Natural killer cell (primary cell): ENCODE results near the gene APPL2. TPM values are rescaled to one million over a fixed set of nuclear protein-coding genes. Genes with fewer than 3 reads are reported as not detected.

Experiments used
- ATAC-seq, 3 donors: fragments of 150-1000 bp in 2 of 3; fragments of 200-7000 bp in 1 of 3; cut with Tn5 transposase; 1 replicate in 1 of 3; 2 replicates in 2 of 3; pipeline ENCODE4 v1.10.0; 2021; ENCODE audit warnings: mild to moderate bottlenecking in 2 of 3, moderate library complexity in 2 of 3
- DNase-seq, 2 donors: peaks; one replicate each; pipeline versions ENCODE4 v3.0.0 to v3.0.0-alpha.2; 2013 to 2021; ENCODE audit warnings: mixed read lengths in 1 of 2
- H3K27ac ChIP-seq: one replicate; pipeline ENCODE4 v1.5.1; 2013; ENCODE audit warnings: mild to moderate bottlenecking, low read length
- H3K27me3 ChIP-seq: one replicate; pipeline ENCODE4 v1.6.1; 2013; ENCODE audit warnings: low read length; ENCODE audit not compliant: control insufficient read depth, insufficient read depth
- H3K36me3 ChIP-seq: one replicate; pipeline ENCODE4 v1.6.1; 2013; ENCODE audit warnings: low read length; ENCODE audit not compliant: control insufficient read depth, insufficient read depth
- H3K4me1 ChIP-seq: one replicate; pipeline ENCODE4 v1.6.1; 2013; ENCODE audit warnings: low read length; ENCODE audit not compliant: control insufficient read depth, insufficient read depth
- H3K4me3 ChIP-seq: one replicate; pipeline ENCODE4 v1.5.1; 2013; ENCODE audit warnings: low read length
- H3K9me3 ChIP-seq: one replicate; pipeline ENCODE4 v1.6.1; 2013; ENCODE audit warnings: low read length; ENCODE audit not compliant: control insufficient read depth, insufficient read depth
- H3K27ac Mint-ChIP-seq, 2 donors: one replicate each; pipeline ENCODE4 v1.8.0; 2022; ENCODE audit warnings: mild to moderate bottlenecking in 2 of 2, mixed read lengths in 2 of 2, moderate library complexity in 1 of 2
- H3K27me3 Mint-ChIP-seq, 2 donors: one replicate each; pipeline ENCODE4 v1.8.0; 2022; ENCODE audit warnings: low read depth in 2 of 2, mixed read lengths in 2 of 2
- H3K36me3 Mint-ChIP-seq: one replicate; pipeline ENCODE4 v1.8.0; 2022; ENCODE audit warnings: mixed read lengths
- H3K4me1 Mint-ChIP-seq, 2 donors: one replicate each; pipeline ENCODE4 v1.8.0; 2022; ENCODE audit warnings: mixed read lengths in 2 of 2
- H3K4me3 Mint-ChIP-seq: one replicate; pipeline ENCODE4 v1.8.0; 2022; ENCODE audit warnings: mild to moderate bottlenecking, moderate library complexity, mixed read lengths
- H3K9me3 Mint-ChIP-seq, 2 donors: one replicate each; pipeline ENCODE4 v1.8.0; 2022; ENCODE audit warnings: mixed read lengths in 2 of 2
- WGBS: methylation state at CpG from one replicate; pipeline ENCODE4 v1.1.7; 2013; ENCODE audit warnings: missing lambda C conversion rate; ENCODE audit not compliant: insufficient coverage; 5-methylcytosine and 5-hydroxymethylcytosine counted together
- intact Hi-C: fragments of 100-400 bp; cut with micrococcal nuclease; formaldehyde crosslinking; loops from one replicate; pipeline ENCODE4 v1.14.2; 2022
- total RNA-seq, 4 donors: library from RNA; stranded (reverse); fragments of 120-200 nt in 1 of 4; gene quantifications; one replicate each; pipeline versions ENCODE4 v1.2.3 to v1.2.4, GENCODE V29; 2013 to 2022
- TF ChIP-seq, protein P1 (sequence below): fragments of 200-600 bp; IDR thresholded peaks from one replicate; pipeline ENCODE4 v1.8.0; 2022; ENCODE audit warnings: antibody characterized with exemption

APPL2 gene
- total RNA-seq, 3 donors from 2014 or later (not counting 1 experiment from before 2014, with no cell fraction given): 56.0 to 65.9 (median 64.2) TPM

DNA sequence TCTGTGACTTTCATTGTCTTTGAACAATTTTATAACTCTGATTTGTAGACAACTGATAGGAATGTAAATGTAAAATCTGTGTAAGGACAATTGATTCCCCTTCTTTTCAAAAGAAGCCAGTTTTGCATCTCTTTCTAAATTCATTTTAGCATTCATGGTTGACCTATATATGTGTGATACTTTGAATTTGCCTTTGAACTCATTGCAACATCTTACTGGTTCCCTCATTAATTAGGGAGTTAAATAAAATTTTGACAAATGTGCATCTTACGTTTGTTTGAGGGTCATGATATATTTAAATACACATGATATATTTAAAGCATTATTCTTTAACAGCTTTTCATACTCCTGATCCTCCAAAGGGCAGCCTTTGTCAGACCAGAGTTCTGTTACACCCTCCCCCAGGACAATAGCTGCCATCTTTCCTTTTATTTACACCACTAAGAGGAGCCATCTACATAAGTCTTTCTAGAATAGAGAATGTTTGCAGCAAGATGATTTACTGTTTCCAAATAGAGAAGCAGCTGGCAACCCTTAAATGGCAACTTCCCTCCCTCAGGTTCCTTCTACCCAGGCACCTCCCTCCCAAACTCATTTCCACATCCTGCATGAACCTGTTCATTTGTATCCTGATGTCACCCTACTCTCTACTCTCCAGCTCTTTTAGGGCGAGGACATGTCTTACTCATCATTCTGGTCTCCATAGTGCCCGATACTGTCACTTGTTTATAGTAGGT, 40.2 kb upstream of the APPL2 start:
- 83% methylated on average over 2 of the region's 3 CpGs for WGBS

DNA sequence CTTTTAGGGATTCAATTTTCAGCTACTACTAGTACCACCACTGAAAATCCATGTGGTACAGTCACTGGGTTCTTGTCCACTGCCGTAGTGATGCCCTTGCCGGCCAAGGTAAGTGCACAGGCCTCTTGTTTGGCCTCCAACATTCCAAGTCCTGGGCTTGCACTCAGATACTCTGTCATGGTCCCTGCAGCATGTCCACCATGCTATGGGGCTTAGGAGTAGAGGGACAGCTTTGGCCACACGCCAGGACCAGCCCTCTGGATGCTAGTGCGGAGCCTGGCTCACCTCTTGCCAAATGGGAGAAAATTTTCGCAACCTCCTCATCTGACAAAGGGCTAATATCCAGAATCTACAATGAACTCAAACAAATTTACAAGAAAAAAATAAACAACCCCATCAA, 38.6 kb upstream of the APPL2 start:
- DNase-seq (no peak), ATAC-seq (no peak)
- TF ChIP-seq, protein P1, sequence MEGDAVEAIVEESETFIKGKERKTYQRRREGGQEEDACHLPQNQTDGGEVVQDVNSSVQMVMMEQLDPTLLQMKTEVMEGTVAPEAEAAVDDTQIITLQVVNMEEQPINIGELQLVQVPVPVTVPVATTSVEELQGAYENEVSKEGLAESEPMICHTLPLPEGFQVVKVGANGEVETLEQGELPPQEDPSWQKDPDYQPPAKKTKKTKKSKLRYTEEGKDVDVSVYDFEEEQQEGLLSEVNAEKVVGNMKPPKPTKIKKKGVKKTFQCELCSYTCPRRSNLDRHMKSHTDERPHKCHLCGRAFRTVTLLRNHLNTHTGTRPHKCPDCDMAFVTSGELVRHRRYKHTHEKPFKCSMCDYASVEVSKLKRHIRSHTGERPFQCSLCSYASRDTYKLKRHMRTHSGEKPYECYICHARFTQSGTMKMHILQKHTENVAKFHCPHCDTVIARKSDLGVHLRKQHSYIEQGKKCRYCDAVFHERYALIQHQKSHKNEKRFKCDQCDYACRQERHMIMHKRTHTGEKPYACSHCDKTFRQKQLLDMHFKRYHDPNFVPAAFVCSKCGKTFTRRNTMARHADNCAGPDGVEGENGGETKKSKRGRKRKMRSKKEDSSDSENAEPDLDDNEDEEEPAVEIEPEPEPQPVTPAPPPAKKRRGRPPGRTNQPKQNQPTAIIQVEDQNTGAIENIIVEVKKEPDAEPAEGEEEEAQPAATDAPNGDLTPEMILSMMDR: no peak
- Histone ChIP-seq H3K36me3 (no peaks in the 10 kb centered on the region), H3K27me3 (no peaks in the 10 kb centered on the region), H3K4me1 (no peaks in the 10 kb centered on the region), H3K27ac (no peak overlapping the region), H3K9me3 (no peaks in the 10 kb centered on the region), H3K4me3 (no peak overlapping the region)
- Mint-ChIP-seq H3K27ac (no peak overlapping the region), H3K36me3 (no peaks in the 10 kb centered on the region), H3K9me3 (no peaks in the 10 kb centered on the region), H3K27me3 (no peaks in the 10 kb centered on the region), H3K4me1 (peaks cover 0 to 7% of the 10 kb centered on the region in 2 donors), H3K4me3 (no peak overlapping the region)
- 81% methylated on average over 5 of the region's 5 CpGs for WGBS
- intact Hi-C loops: no loop called here

More for the DNA sequence above, 40.2 kb upstream of the APPL2 start:
- DNase-seq (no peak), ATAC-seq (no peak)
- Histone ChIP-seq H3K27me3 (no peaks in the 10 kb centered on the region), H3K27ac (no peak overlapping the region), H3K36me3 (no peaks in the 10 kb centered on the region), H3K4me3 (no peak overlapping the region), H3K4me1 (no peaks in the 10 kb centered on the region), H3K9me3 (no peaks in the 10 kb centered on the region)
- no peaks in the 10 kb centered on the region for H3K9me3 Mint-ChIP-seq
- no peak overlapping the region for H3K27ac Mint-ChIP-seq
- H3K27me3 Mint-ChIP-seq: no peaks in the 10 kb centered on the region
- intact Hi-C loops: no loop called here
- no peak overlapping the region for H3K4me3 Mint-ChIP-seq
- peaks cover 0 to 10% of the 10 kb centered on the region in 2 donors for H3K4me1 Mint-ChIP-seq
- TF ChIP-seq, protein P1: no peak
- H3K36me3 Mint-ChIP-seq: no peaks in the 10 kb centered on the region

DNA sequence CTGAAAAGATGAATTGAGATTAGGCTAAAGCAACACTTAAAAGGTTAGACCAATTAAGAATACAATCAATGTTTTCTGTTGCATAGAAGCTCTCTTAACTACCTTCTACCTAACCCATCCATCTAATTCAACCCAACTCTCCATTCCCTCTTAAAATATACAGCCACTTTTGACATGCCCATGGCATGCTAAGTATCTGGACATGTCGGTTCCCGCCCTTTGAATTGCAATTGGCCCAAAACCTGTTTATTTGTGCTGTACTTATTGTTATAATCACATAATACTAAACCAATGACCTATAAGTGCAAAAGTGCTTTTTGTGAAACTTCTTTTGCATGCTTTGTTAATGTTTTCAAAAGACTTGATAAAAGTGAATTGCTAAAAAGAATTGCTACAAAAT, 37.6 kb upstream of the APPL2 start:
- peaks cover 0 to 5% of the 10 kb centered on the region in 2 donors for H3K4me1 Mint-ChIP-seq
- H3K9me3 Mint-ChIP-seq: no peaks in the 10 kb centered on the region
- no peaks in the 10 kb centered on the region for H3K27me3 Mint-ChIP-seq
- intact Hi-C loops: no loop called here
- ATAC-seq (no peak), DNase-seq (no peak)
- Histone ChIP-seq H3K4me1 (no peaks in the 10 kb centered on the region), H3K9me3 (no peaks in the 10 kb centered on the region), H3K4me3 (no peak overlapping the region), H3K27me3 (no peaks in the 10 kb centered on the region), H3K27ac (no peak overlapping the region), H3K36me3 (no peaks in the 10 kb centered on the region)
- H3K4me3 Mint-ChIP-seq: no peak overlapping the region
- TF ChIP-seq, protein P1: no peak
- no peaks in the 10 kb centered on the region for H3K36me3 Mint-ChIP-seq
- 100% methylated on average over 2 of the region's 2 CpGs for WGBS
- H3K27ac Mint-ChIP-seq: no peak overlapping the region
